ENCODE results near the gene ITGA4.

ITGA4 gene

GRCh38 chr2:181462033-181462432 is 4.8 kb downstream of the ITGA4 start:
- Histone ChIP-seq H3K36me3 (ENCODE audit: control insufficient read depth, insufficient read depth, low read length) (no peaks in the 10 kb centered on the region), H3K4me3 (ENCODE audit: low read length) (no peak overlapping the region)

GRCh38 chr2:181463588-181463987 is 6.4 kb downstream of the ITGA4 start:
- H3K4me1 ChIP-seq (ENCODE audit: control insufficient read depth, insufficient read depth, low read length) = no peaks in the 10 kb centered on the region
- no peaks in the 10 kb centered on the region for H3K9me3 ChIP-seq (ENCODE audit: control insufficient read depth, low read length)
- H3K27me3 ChIP-seq (ENCODE audit: control insufficient read depth, insufficient read depth, low read length) = no peaks in the 10 kb centered on the region
- no peak overlapping the region for H3K9ac ChIP-seq (ENCODE audit: low read length)
- H3K4me3 ChIP-seq (ENCODE audit: low read length) = no peak overlapping the region
- no peaks in the 10 kb centered on the region for H3K36me3 ChIP-seq (ENCODE audit: control insufficient read depth, insufficient read depth, low read length)

More at GRCh38 chr2:181462033-181462432, 4.8 kb downstream of the ITGA4 start:
- Histone ChIP-seq H3K9ac (ENCODE audit: low read length) (no peak overlapping the region), H3K9me3 (ENCODE audit: control insufficient read depth, low read length) (no peaks in the 10 kb centered on the region), H3K27me3 (ENCODE audit: control insufficient read depth, insufficient read depth, low read length) (peaks cover 14% of the 10 kb centered on the region), H3K4me1 (ENCODE audit: control insufficient read depth, insufficient read depth, low read length) (peaks cover 8% of the 10 kb centered on the region)

DNA sequence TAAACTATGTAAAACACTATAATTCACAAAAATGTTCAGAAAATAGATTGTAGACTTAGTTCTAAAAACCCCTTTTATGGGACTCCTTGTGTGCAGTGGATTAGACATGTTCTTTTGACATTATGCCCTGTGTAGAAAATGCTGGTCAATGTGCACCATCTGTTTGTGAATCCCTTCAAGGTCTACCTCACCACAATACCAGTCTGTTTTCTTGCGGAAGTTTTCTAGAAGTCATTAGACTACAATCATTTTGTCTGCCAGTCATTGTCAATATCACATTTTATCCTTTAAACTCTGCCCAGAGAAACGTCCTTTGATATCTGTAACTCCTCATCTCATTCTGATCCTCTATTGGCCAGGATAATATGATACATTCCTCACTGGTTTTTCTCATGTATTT is 7.8 kb downstream of the ITGA4 start:
- Histone ChIP-seq H3K4me3 (ENCODE audit: low read length) (no peak overlapping the region), H3K9me3 (ENCODE audit: control insufficient read depth, low read length) (no peaks in the 10 kb centered on the region), H3K27me3 (ENCODE audit: control insufficient read depth, insufficient read depth, low read length) (no peaks in the 10 kb centered on the region)

GRCh38 chr2:181465676-181466375 is 8.6 kb downstream of the ITGA4 start:
- Histone ChIP-seq H3K4me3 (ENCODE audit: low read length) (no peak overlapping the region), H3K27me3 (ENCODE audit: control insufficient read depth, insufficient read depth, low read length) (no peaks in the 10 kb centered on the region), H3K9me3 (ENCODE audit: control insufficient read depth, low read length) (no peaks in the 10 kb centered on the region), H3K4me1 (ENCODE audit: control insufficient read depth, insufficient read depth, low read length) (no peaks in the 10 kb centered on the region), H3K9ac (ENCODE audit: low read length) (no peak overlapping the region), H3K36me3 (ENCODE audit: control insufficient read depth, insufficient read depth, low read length) (no peaks in the 10 kb centered on the region)

More for the DNA sequence above, 7.8 kb downstream of the ITGA4 start:
- no peaks in the 10 kb centered on the region for H3K4me1 ChIP-seq (ENCODE audit: control insufficient read depth, insufficient read depth, low read length)
- no peaks in the 10 kb centered on the region for H3K36me3 ChIP-seq (ENCODE audit: control insufficient read depth, insufficient read depth, low read length)
- no peak overlapping the region for H3K9ac ChIP-seq (ENCODE audit: low read length)

DNA sequence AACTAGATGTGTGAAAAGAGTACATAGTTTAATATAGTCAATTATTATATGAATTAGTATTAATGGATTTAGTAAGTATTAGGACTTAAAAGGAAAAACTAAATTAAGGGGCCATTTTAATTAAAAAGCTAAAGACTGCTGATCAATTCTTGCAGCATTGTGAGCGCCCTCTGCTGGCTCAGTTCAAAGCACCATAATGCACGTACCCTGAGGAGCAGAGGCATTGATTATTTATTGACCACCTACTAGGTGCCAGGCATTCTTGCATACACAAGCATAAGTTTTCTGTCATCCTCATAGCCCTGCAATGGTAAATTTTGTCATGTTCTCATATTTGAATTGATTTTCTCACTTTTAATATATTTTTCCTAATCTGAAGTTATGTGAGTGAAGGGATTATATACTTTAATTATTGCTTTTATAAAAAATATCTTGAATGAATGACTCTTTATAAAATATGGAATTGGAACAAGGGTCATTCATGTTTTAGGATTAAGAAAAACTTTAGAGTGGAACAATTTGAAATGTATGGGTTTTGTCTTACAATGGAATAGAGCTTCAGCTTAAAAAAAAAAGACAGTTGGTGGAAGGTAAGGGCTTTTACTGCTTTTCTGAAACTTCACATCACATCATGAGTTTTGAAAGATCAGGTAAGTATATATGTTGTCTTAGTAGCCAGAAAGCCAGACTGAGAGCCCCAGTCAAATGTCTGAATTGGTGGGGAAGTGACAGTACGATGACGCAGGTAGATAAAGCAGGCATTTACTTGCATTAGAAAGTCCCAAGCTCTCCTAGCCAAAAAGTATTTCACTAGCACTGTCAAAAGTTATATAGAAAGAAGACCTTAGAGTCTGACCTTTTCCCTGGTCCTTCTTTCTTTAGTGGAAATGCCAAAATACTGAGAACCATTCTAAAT is 9.7 kb downstream of the ITGA4 start:
- Histone ChIP-seq H3K27me3 (ENCODE audit: control insufficient read depth, insufficient read depth, low read length) (no peaks in the 10 kb centered on the region), H3K36me3 (ENCODE audit: control insufficient read depth, insufficient read depth, low read length) (no peaks in the 10 kb centered on the region), H3K9ac (ENCODE audit: low read length) (no peak overlapping the region), H3K4me3 (ENCODE audit: low read length) (no peak overlapping the region), H3K9me3 (ENCODE audit: control insufficient read depth, low read length) (no peaks in the 10 kb centered on the region), H3K4me1 (ENCODE audit: control insufficient read depth, insufficient read depth, low read length) (no peaks in the 10 kb centered on the region)

DNA sequence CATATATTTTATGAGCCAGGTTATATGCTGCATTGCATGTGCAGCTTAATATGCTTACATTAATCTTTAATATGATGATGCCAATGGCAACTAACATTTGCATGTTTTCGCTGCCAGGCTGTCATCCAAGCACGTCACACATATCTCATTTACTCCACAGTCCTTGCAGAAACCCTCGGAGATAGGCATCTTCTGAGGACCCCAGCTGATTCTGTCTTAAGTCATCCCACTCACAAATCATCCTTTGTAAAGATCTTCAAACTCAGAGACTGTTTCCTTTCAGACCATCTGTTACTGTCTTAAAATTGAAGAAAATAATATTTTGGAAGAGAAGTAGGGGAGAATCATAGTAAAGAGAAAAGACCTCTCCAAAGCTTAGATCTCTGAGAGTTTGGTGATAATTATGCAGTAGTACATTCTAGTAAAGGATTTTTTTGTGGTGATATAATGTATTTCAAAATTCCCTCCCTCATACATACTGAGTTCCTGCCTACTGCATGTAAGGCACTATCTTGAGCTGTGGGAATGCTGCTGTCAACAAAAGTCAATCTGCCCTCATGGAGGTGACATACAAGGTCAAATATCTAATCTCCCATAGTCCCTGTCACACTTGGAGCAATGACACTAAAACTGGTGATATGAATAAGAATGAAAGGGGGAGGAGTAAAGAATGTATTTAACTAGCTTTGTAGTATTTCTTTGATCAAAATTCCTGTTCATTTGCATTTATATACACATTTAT is 11.0 kb downstream of the ITGA4 start:
- Histone ChIP-seq H3K4me3 (ENCODE audit: low read length) (no peak overlapping the region), H3K27me3 (ENCODE audit: control insufficient read depth, insufficient read depth, low read length) (no peaks in the 10 kb centered on the region), H3K36me3 (ENCODE audit: control insufficient read depth, insufficient read depth, low read length) (no peaks in the 10 kb centered on the region), H3K9me3 (ENCODE audit: control insufficient read depth, low read length) (no peaks in the 10 kb centered on the region), H3K4me1 (ENCODE audit: control insufficient read depth, insufficient read depth, low read length) (no peaks in the 10 kb centered on the region), H3K9ac (ENCODE audit: low read length) (no peak overlapping the region)

DNA sequence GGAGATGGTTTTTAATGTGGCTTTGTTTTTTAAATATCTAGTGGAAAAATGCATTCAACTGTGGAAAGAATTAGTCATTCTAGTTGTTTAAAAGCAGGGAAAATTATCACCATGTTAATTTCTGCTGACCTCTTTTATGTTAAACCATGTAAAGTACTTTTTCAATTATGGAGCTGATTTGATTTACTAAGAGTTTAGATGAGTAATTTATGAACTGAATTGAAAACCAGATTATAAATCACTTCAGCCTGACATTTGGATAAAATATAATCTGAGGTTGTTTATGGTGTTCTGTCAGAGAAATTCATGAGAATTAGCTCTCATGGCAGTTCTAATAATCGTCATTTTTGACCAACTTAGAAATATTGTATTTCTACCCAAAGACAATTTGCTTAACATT is 11.6 kb downstream of the ITGA4 start:
- Histone ChIP-seq H3K4me1 (ENCODE audit: control insufficient read depth, insufficient read depth, low read length) (no peaks in the 10 kb centered on the region), H3K4me3 (ENCODE audit: low read length) (no peak overlapping the region), H3K9me3 (ENCODE audit: control insufficient read depth, low read length) (no peaks in the 10 kb centered on the region), H3K27me3 (ENCODE audit: control insufficient read depth, insufficient read depth, low read length) (no peaks in the 10 kb centered on the region), H3K9ac (ENCODE audit: low read length) (no peak overlapping the region), H3K36me3 (ENCODE audit: control insufficient read depth, insufficient read depth, low read length) (no peaks in the 10 kb centered on the region)

DNA sequence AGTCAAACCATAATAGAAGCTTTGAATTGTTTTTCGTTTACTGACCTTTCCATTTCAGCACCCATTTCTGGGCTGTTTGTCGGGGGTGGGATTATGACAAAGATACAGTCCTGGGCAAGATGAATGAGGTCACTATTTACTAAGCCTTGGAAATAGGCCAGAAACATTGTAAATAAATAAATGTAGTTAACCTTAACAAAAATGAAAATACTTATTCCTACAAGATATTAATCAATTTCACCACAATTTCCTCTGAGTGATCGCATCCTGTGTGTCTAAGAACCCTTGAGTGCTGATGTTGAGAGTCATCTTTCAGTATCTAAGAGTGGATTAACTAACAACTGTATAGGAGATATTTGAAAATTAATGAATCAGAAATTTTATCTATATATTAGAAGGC is 14.0 kb downstream of the ITGA4 start:
- H3K9ac ChIP-seq (ENCODE audit: low read length) = no peak overlapping the region
- H3K4me1 ChIP-seq (ENCODE audit: control insufficient read depth, insufficient read depth, low read length) = no peaks in the 10 kb centered on the region
- H3K36me3 ChIP-seq (ENCODE audit: control insufficient read depth, insufficient read depth, low read length) = no peaks in the 10 kb centered on the region
- no peaks in the 10 kb centered on the region for H3K27me3 ChIP-seq (ENCODE audit: control insufficient read depth, insufficient read depth, low read length)
- no peak overlapping the region for H3K4me3 ChIP-seq (ENCODE audit: low read length)
- no peaks in the 10 kb centered on the region for H3K9me3 ChIP-seq (ENCODE audit: control insufficient read depth, low read length)

GRCh38 chr2:181471783-181472182 is 14.6 kb downstream of the ITGA4 start:
- H3K9me3 ChIP-seq (ENCODE audit: control insufficient read depth, low read length) = no peaks in the 10 kb centered on the region
- no peak overlapping the region for H3K9ac ChIP-seq (ENCODE audit: low read length)
- H3K27me3 ChIP-seq (ENCODE audit: control insufficient read depth, insufficient read depth, low read length) = no peaks in the 10 kb centered on the region
- no peaks in the 10 kb centered on the region for H3K4me1 ChIP-seq (ENCODE audit: control insufficient read depth, insufficient read depth, low read length)
- no peaks in the 10 kb centered on the region for H3K36me3 ChIP-seq (ENCODE audit: control insufficient read depth, insufficient read depth, low read length)
- H3K4me3 ChIP-seq (ENCODE audit: low read length) = no peak overlapping the region

- Histone ChIP-seq H3K9ac (ENCODE audit: low read length) (no peak overlapping the region), H3K36me3 (ENCODE audit: control insufficient read depth, insufficient read depth, low read length) (no peaks in the 10 kb centered on the region), H3K27me3 (ENCODE audit: control insufficient read depth, insufficient read depth, low read length) (no peaks in the 10 kb centered on the region), H3K4me1 (ENCODE audit: control insufficient read depth, insufficient read depth, low read length) (no peaks in the 10 kb centered on the region), H3K9me3 (ENCODE audit: control insufficient read depth, low read length) (no peaks in the 10 kb centered on the region), H3K4me3 (ENCODE audit: low read length) (no peak overlapping the region)
Measured at GRCh38 chr2:181472990-181473389, 15.8 kb downstream of the ITGA4 start.

- Histone ChIP-seq H3K9me3 (ENCODE audit: control insufficient read depth, low read length) (no peaks in the 10 kb centered on the region), H3K36me3 (ENCODE audit: control insufficient read depth, insufficient read depth, low read length) (no peaks in the 10 kb centered on the region), H3K4me3 (ENCODE audit: low read length) (no peak overlapping the region), H3K9ac (ENCODE audit: low read length) (no peak overlapping the region), H3K27me3 (ENCODE audit: control insufficient read depth, insufficient read depth, low read length) (no peaks in the 10 kb centered on the region), H3K4me1 (ENCODE audit: control insufficient read depth, insufficient read depth, low read length) (no peaks in the 10 kb centered on the region)
Measured at GRCh38 chr2:181474222-181474881, 17.2 kb downstream of the ITGA4 start.
